Astrocyte of the spinal cord (primary cell): ENCODE results near the gene CAMK2N2.

ENCODE experiments used
- DNase-seq: peaks from one replicate; pipeline ENCODE4 v3.0.0; 2011; ENCODE audit warnings: low read depth, low spot score
- H3K4me3 ChIP-seq: 2 replicates; pipeline ENCODE4 v1.5.1; 2011; ENCODE audit warnings: low read depth, mild to moderate bottlenecking, low read length, moderate library complexity
- CTCF ChIP-seq: IDR thresholded peaks from 2 replicates; pipeline ENCODE4 v1.5.1; 2012; ENCODE audit warnings: low read depth, mild to moderate bottlenecking, low read length, inconsistent platforms
- in situ Hi-C: cut with HindIII; loops from 2 replicates; pipeline ENCODE4 v1.10.0; 2017; ENCODE audit warnings: low sequenced_read_pairs

CAMK2N2 gene

DNA sequence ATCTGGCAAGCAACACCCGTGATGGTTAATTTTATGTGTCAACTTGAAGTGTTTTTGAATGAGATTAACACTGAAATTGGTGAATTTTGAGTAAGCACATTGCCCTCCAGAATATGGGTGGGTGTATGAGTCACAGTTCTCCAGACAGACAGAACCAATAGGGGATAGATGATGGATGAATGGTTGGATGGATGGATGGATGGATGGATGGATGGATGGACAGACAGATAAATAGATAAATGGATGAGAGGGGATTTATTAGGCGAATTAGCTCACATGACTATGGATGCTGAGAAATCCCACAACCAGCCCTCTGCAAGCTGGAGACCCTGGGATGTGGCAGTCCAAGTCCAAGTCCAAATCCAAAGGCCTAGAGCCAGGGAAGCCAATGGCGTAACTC lies 37.4 kb downstream of the CAMK2N2 start:
- H3K4me3 ChIP-seq, result no peak overlapping the region
- no peak for TF ChIP-seq CTCF
- in situ Hi-C loops, result no loop called here
- no peak for DNase-seq

- TF ChIP-seq CTCF, result no peak
- no peak overlapping the region for H3K4me3 ChIP-seq
- in situ Hi-C loops, result no loop called here
- DNase-seq, result no peak
Observed at GRCh38 chr3:184222521-184222920, 38.8 kb downstream of the CAMK2N2 start.

GRCh38 chr3:184218814-184219213 lies 42.5 kb downstream of the CAMK2N2 start:
- TF ChIP-seq CTCF, result no peak
- in situ Hi-C loops, result no loop called here
- H3K4me3 ChIP-seq, result no peak overlapping the region
- no peak for DNase-seq

- TF ChIP-seq CTCF, result no peak
- in situ Hi-C loops, result no loop called here
- no peak overlapping the region for H3K4me3 ChIP-seq
- no peak for DNase-seq
Observed at GRCh38 chr3:184211718-184212117, 49.6 kb downstream of the CAMK2N2 start.

DNA sequence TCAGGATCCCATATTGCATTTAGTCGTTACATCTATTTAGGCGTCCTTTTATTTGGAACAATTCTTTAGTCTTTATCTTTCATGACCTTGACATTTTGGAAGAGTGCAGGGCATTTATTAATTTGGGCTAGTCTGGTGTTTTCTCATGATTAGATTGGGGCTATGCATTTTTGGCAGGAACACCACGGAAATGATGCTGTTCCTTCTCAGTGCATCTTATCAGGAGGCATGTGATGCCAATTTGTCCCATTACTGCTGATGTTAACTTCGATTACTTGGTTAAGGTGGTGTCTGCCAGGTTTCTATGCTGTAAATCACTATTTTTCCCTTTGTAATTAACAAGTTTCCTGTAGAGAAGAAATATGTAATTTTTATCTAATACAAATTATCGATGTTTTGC lies 50.1 kb downstream of the CAMK2N2 start:
- H3K4me3 ChIP-seq, result no peak overlapping the region
- no peak for DNase-seq
- in situ Hi-C loops, result no loop called here
- no peak for TF ChIP-seq CTCF
